ENCODE measurements around the gene SLX4IP.

SLX4IP gene

DNA sequence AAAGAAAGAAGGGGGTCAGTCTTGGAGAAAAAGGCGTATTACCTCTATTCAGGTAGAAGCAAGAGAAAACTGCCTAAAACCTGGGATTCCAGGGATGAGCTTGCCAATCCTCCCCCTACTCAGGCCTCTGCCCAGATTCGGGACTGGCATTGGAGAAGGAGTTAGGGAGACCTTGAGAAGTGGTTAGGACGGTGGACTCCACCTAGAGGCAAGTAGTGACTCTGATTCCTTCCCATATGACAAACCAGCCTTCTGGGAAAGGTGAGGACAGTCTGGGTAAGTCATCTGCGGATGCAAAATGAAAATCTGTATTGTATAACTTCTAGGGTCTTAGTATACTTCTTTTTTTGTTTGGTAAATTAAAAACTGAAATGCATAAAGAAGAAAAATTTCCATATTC lies 43.8 kb downstream of the SLX4IP start:
- Histone ChIP-seq H3K4me1 (ENCODE audit: control insufficient read depth, insufficient read depth, low read length, unreplicated experiment) (peaks cover 26% of the 10 kb centered on the region), H3K27ac (ENCODE audit: low read depth, low read length) (no peak overlapping the region), H3K79me2 (ENCODE audit: control insufficient read depth, insufficient read depth, low read length, unreplicated experiment) (peaks cover 17% of the 10 kb centered on the region), H3K36me3 (ENCODE audit: insufficient read depth, low read length) (no peaks in the 10 kb centered on the region), H3K27me3 (ENCODE audit: insufficient read depth, low read length) (no peaks in the 10 kb centered on the region), H3K4me3 (ENCODE audit: low read depth, low read length) (no peak overlapping the region), H2AFZ (ENCODE audit: low read length, unreplicated experiment) (no peak overlapping the region)

DNA sequence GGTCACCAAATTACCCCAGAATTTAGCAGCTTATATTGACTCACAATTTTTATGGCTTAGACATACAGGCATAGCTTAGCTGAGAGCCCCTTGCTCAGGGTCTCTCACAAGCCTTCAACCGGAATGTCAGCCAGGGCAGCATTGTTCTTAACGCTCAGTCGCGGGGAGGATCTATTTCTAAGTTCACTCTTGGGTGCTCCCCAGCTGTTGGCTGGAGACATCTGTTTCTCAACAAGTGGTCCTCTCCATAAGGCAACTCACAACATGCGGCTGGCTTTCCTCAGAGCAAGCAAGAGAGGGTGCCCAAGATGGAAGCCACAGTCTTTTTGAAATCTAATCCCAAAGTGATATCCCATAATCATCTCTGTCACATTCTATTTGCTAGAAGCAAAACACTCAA lies 46.6 kb downstream of the SLX4IP start:
- no peaks in the 10 kb centered on the region for H3K36me3 ChIP-seq (ENCODE audit: insufficient read depth, low read length)
- no peak overlapping the region for H3K4me3 ChIP-seq (ENCODE audit: low read depth, low read length)
- H3K27me3 ChIP-seq (ENCODE audit: insufficient read depth, low read length), result no peaks in the 10 kb centered on the region
- peaks cover 1% of the 10 kb centered on the region for H3K4me1 ChIP-seq (ENCODE audit: control insufficient read depth, insufficient read depth, low read length, unreplicated experiment)
- H3K27ac ChIP-seq (ENCODE audit: low read depth, low read length), result no peak overlapping the region
- H3K79me2 ChIP-seq (ENCODE audit: control insufficient read depth, insufficient read depth, low read length, unreplicated experiment), result peaks cover 5% of the 10 kb centered on the region
- no peak overlapping the region for H2AFZ ChIP-seq (ENCODE audit: low read length, unreplicated experiment)

DNA sequence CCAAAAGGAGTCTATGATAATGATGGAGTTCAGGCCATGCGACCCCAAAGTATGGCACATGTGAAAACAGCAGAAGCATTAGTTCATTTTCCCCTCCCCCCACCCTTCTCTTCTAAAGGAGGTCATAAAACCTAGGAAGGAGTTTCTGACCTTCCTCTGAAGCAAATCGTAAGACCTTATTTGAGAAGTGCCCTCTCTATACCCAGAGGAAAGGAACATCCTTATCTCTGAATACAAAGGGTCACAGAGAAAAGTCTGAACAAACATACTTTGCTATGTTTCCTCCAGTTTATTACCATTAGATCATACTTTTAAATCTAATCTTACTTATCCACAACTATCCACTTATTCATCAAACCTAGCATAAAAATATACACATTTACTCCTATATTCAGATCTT lies 48.6 kb downstream of the SLX4IP start:
- no peak overlapping the region for H3K27ac ChIP-seq (ENCODE audit: low read depth, low read length)
- peaks cover 2% of the 10 kb centered on the region for H3K79me2 ChIP-seq (ENCODE audit: control insufficient read depth, insufficient read depth, low read length, unreplicated experiment)
- H3K36me3 ChIP-seq (ENCODE audit: insufficient read depth, low read length), result no peaks in the 10 kb centered on the region
- no peaks in the 10 kb centered on the region for H3K27me3 ChIP-seq (ENCODE audit: insufficient read depth, low read length)
- H3K4me1 ChIP-seq (ENCODE audit: control insufficient read depth, insufficient read depth, low read length, unreplicated experiment), result peaks cover 9% of the 10 kb centered on the region
- H3K4me3 ChIP-seq (ENCODE audit: low read depth, low read length), result no peak overlapping the region
- no peak overlapping the region for H2AFZ ChIP-seq (ENCODE audit: low read length, unreplicated experiment)

DNA sequence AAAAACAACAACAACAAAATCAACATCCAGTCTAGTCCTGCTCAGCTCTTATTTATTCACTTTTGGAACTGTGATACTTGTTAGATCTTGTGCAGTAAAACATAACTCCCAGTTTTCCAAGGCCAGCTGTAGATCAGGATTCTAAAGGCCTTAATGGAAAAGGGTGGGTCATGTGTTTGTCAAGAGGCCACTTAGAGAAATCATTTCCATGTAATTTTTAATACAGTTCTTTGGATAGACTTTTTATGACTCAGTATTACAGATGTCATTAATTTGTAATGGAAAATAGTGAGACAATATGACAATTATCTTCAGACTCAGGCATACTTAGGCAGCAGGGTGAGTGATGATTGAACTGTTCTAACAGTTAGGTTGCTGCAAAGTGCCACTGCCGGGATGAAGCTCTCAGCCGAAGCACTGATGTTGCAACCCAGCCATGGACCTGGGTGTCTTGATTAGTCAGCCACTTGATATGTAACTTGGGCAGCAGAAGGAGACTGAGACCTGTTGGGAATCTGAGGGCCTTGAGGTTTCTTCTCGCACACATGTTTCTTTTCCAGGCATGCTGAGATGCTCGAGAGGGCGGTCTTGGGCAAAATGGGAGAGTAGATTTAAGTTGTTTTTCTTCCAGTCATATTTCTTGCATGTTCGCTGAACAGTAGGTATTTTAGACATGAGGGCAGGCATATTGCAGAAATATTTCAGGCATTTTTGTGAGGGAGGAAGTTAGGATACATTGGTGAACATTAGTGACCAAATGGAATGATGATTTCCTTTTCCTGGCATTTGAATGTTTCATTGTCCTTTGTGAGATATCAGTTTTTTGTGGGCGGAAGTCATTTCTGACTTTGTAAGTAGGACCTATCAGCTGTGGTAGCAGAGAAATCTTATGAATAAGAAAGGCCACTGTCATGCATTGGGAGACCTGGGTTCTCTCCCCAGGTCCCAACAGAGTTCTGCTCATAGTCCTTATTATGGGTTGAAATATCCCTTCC lies 52.3 kb downstream of the SLX4IP start:
- H3K79me2 ChIP-seq (ENCODE audit: control insufficient read depth, insufficient read depth, low read length, unreplicated experiment), result peaks cover 2% of the 10 kb centered on the region
- H3K4me1 ChIP-seq (ENCODE audit: control insufficient read depth, insufficient read depth, low read length, unreplicated experiment), result peaks cover 13% of the 10 kb centered on the region
- no peaks in the 10 kb centered on the region for H3K36me3 ChIP-seq (ENCODE audit: insufficient read depth, low read length)
- H3K27me3 ChIP-seq (ENCODE audit: insufficient read depth, low read length), result no peaks in the 10 kb centered on the region
- H3K4me3 ChIP-seq (ENCODE audit: low read depth, low read length), result no peak overlapping the region
- no peak overlapping the region for H2AFZ ChIP-seq (ENCODE audit: low read length, unreplicated experiment)
- H3K27ac ChIP-seq (ENCODE audit: low read depth, low read length), result no peak overlapping the region

DNA sequence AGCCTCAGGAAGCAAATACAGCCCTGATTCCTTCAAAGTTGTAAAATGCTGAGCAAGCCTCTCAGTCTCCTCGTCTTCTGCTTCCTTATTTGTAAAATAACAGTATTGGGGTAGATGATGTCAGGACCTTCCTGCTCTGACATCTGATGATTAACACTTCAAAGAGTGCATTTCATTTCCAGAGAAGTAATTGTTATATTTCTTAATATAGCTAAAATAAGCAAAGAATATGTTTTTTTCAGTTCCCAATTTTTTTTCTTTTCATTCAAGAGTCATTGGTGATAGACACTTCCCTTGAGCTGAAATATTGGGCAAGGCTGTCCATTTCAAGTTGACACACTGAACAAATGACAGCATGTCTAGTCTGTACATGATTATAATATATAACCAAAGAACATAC lies 53.4 kb downstream of the SLX4IP start:
- Histone ChIP-seq H3K27ac (ENCODE audit: low read depth, low read length) (no peak overlapping the region), H3K36me3 (ENCODE audit: insufficient read depth, low read length) (no peaks in the 10 kb centered on the region), H3K4me1 (ENCODE audit: control insufficient read depth, insufficient read depth, low read length, unreplicated experiment) (peaks cover 13% of the 10 kb centered on the region), H3K79me2 (ENCODE audit: control insufficient read depth, insufficient read depth, low read length, unreplicated experiment) (no peaks in the 10 kb centered on the region), H3K4me3 (ENCODE audit: low read depth, low read length) (no peak overlapping the region), H2AFZ (ENCODE audit: low read length, unreplicated experiment) (no peak overlapping the region), H3K27me3 (ENCODE audit: insufficient read depth, low read length) (no peaks in the 10 kb centered on the region)

DNA sequence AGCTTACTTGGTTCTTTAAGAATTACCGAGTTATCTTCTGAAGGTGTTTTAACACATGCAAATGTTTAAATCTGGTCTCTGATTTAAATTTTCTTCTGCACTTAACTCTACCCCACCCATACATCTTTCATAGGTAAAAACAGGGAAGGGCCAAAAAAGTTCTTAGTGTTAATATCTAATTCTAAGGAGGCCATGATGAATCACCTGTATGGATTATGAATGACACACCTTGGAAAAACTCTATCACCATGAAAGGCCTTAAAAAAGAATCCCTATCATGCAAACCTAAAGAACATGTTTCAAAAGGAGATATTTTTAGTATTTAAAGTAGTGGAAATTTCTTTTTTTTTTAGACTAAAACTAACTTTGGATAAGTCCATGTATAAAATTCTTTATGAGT lies 54.7 kb downstream of the SLX4IP start:
- no peaks in the 10 kb centered on the region for H3K27me3 ChIP-seq (ENCODE audit: insufficient read depth, low read length)
- H3K4me1 ChIP-seq (ENCODE audit: control insufficient read depth, insufficient read depth, low read length, unreplicated experiment), result peaks cover 13% of the 10 kb centered on the region
- no peak overlapping the region for H3K27ac ChIP-seq (ENCODE audit: low read depth, low read length)
- H3K4me3 ChIP-seq (ENCODE audit: low read depth, low read length), result no peak overlapping the region
- no peak overlapping the region for H2AFZ ChIP-seq (ENCODE audit: low read length, unreplicated experiment)
- no peaks in the 10 kb centered on the region for H3K36me3 ChIP-seq (ENCODE audit: insufficient read depth, low read length)
- no peaks in the 10 kb centered on the region for H3K79me2 ChIP-seq (ENCODE audit: control insufficient read depth, insufficient read depth, low read length, unreplicated experiment)

DNA sequence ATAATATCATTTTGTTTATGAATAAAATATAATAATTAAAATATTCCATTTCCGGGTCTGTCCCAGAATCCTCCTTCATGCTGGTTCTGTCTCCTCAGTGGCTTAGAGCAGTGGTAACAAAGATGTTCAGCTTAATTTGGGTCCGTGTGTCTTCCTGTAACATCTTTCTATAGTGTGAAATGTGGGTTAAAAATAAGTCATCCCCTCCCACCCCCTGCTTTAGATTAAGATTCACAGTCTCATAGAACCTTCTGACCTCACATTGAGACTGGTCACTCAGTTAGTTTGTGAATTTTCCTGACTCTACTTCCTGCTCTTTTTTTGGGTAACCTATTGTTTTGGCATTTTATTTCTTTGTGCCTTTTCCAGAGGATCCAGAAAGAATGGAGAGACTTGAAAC lies 55.2 kb downstream of the SLX4IP start:
- H3K79me2 ChIP-seq (ENCODE audit: control insufficient read depth, insufficient read depth, low read length, unreplicated experiment), result no peaks in the 10 kb centered on the region
- H3K4me1 ChIP-seq (ENCODE audit: control insufficient read depth, insufficient read depth, low read length, unreplicated experiment), result peaks cover 13% of the 10 kb centered on the region
- H3K27me3 ChIP-seq (ENCODE audit: insufficient read depth, low read length), result no peaks in the 10 kb centered on the region
- no peaks in the 10 kb centered on the region for H3K36me3 ChIP-seq (ENCODE audit: insufficient read depth, low read length)
- no peak overlapping the region for H3K27ac ChIP-seq (ENCODE audit: low read depth, low read length)
- H3K4me3 ChIP-seq (ENCODE audit: low read depth, low read length), result no peak overlapping the region
- H2AFZ ChIP-seq (ENCODE audit: low read length, unreplicated experiment), result no peak overlapping the region

DNA sequence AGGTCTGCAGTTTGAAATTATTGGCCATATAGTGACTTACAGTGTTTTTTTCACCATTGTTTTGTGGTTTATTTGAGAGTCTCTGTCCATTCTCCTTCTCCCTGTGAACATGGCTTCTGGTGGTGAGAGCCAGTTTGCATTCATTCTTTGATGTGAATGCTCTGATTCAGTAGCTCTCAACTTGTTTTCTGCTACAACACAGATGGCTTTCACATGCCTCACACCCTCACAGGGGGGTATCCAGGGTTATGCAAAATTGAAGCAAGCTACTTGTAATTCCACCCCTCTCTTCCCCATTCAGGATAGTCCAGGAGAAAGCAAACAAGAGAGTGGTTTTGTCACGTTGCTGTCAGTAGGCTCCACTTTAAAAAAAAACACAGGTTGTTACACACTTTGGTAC lies 55.6 kb downstream of the SLX4IP start:
- H3K27ac ChIP-seq (ENCODE audit: low read depth, low read length), result no peak overlapping the region

DNA sequence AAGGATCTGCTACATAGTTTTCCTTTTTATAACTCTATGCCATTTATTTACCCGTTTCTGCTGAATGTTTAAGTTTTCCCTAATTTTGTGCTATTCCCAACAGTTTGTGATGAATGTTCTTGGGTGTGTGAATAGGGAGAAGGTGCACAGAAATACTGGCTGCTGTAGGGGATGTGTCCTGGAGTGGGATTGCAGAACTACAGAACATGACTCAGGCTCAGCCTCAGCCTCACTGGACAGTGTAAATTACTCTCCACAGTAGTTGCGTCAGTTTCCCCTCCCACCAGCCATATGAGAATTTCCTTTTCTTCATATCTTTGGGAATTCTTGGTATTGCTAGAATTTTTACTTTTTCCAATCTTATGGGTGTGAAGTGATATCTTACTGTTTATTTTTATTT lies 57.0 kb downstream of the SLX4IP start:
- Histone ChIP-seq H3K27me3 (ENCODE audit: insufficient read depth, low read length) (no peaks in the 10 kb centered on the region), H3K79me2 (ENCODE audit: control insufficient read depth, insufficient read depth, low read length, unreplicated experiment) (peaks cover 4% of the 10 kb centered on the region), H3K4me1 (ENCODE audit: control insufficient read depth, insufficient read depth, low read length, unreplicated experiment) (peaks cover 13% of the 10 kb centered on the region), H3K27ac (ENCODE audit: low read depth, low read length) (no peak overlapping the region), H3K4me3 (ENCODE audit: low read depth, low read length) (no peak overlapping the region), H2AFZ (ENCODE audit: low read length, unreplicated experiment) (no peak overlapping the region), H3K36me3 (ENCODE audit: insufficient read depth, low read length) (no peaks in the 10 kb centered on the region)

More for the DNA sequence above, 55.6 kb downstream of the SLX4IP start:
- Histone ChIP-seq H3K4me1 (ENCODE audit: control insufficient read depth, insufficient read depth, low read length, unreplicated experiment) (peaks cover 13% of the 10 kb centered on the region), H3K36me3 (ENCODE audit: insufficient read depth, low read length) (no peaks in the 10 kb centered on the region), H3K27me3 (ENCODE audit: insufficient read depth, low read length) (no peaks in the 10 kb centered on the region), H3K4me3 (ENCODE audit: low read depth, low read length) (no peak overlapping the region), H2AFZ (ENCODE audit: low read length, unreplicated experiment) (no peak overlapping the region), H3K79me2 (ENCODE audit: control insufficient read depth, insufficient read depth, low read length, unreplicated experiment) (no peaks in the 10 kb centered on the region)

DNA sequence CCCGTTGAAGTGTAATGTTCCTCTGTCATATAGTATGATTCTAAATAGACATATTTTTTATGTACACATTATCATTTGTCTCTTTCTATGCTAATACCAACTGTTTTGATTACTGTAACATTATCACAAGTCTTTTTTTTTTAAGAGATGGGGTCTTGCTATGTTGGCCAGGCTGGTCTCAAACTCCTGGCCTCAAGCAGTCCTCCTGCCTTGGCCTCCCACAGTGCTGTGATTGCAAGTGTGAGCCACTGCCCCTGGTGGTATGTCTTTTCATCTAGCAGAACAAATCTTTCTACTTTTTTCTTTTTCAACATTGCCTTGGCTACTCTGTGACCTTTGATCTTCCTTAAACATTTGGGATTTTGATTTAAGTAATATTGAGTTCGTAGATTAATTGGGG lies 57.7 kb downstream of the SLX4IP start:
- Histone ChIP-seq H3K27ac (ENCODE audit: low read depth, low read length) (no peak overlapping the region), H3K36me3 (ENCODE audit: insufficient read depth, low read length) (no peaks in the 10 kb centered on the region)

DNA sequence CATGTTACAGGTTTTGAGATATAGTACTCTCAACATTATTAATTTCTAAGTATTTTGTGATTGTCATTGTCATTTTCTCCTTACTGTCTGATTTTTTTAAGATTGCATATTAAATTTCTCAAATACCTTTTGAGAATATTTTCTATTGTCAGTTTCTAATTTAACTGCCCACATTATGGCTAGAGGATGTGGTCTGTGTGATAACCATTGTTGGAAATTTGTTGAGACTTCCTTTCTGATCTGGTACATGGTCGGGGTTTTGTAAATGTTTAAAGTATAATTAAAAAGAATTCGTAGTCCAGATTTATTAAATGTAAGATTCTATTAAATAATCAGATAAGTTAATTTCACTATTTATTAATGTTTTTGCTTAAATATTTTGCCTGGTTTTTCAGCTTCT lies 60.1 kb downstream of the SLX4IP start:
- H3K4me1 ChIP-seq (ENCODE audit: control insufficient read depth, insufficient read depth, low read length, unreplicated experiment), result peaks cover 11% of the 10 kb centered on the region
- H3K4me3 ChIP-seq (ENCODE audit: low read depth, low read length), result no peak overlapping the region
- H3K27me3 ChIP-seq (ENCODE audit: insufficient read depth, low read length), result no peaks in the 10 kb centered on the region
- H3K79me2 ChIP-seq (ENCODE audit: control insufficient read depth, insufficient read depth, low read length, unreplicated experiment), result peaks cover 4% of the 10 kb centered on the region
- H2AFZ ChIP-seq (ENCODE audit: low read length, unreplicated experiment), result no peak overlapping the region
- H3K36me3 ChIP-seq (ENCODE audit: insufficient read depth, low read length), result no peaks in the 10 kb centered on the region
- H3K27ac ChIP-seq (ENCODE audit: low read depth, low read length), result no peak overlapping the region

More for the DNA sequence above, 57.7 kb downstream of the SLX4IP start:
- Histone ChIP-seq H3K79me2 (ENCODE audit: control insufficient read depth, insufficient read depth, low read length, unreplicated experiment) (peaks cover 4% of the 10 kb centered on the region), H3K4me1 (ENCODE audit: control insufficient read depth, insufficient read depth, low read length, unreplicated experiment) (peaks cover 9% of the 10 kb centered on the region), H3K27me3 (ENCODE audit: insufficient read depth, low read length) (no peaks in the 10 kb centered on the region), H3K4me3 (ENCODE audit: low read depth, low read length) (no peak overlapping the region), H2AFZ (ENCODE audit: low read length, unreplicated experiment) (no peak overlapping the region)

Data from ACC112 (cell line).